ENCODE results near the gene MTUS2. TPM values are rescaled to one million over a fixed set of nuclear protein-coding genes. Genes with fewer than 3 reads are reported as not detected.

MTUS2 gene
- total and polyA plus RNA-seq, 2 of the 8 experiments (the other 6 are each of a cell fraction or from before 2014, with no cell fraction given) = 0.18 to 0.80 TPM

DNA sequence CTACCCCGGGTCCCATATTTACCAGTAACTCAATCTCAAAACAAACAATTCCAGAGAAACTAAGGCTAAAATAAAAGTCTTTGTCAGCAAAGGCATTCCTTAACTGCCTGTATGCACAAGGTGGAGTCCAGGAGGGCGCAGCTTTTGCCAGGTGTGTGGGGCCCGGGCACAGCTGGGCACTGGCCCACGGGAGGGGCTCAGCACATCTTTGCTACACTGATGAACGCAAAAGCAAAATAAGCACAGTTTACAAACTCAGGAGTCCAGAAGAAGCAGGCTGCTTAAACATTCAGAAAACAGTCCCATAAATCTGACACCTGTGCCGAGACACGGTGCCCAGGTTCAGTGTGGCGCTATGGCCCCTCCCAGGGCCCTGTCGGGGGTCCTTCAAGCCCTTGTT is 704.5 kb downstream of the MTUS2 start:
- H2BK120ac ChIP-seq (replicated peaks; ENCODE audit: low read depth, low read length) = no peak overlapping the region
- DNase-seq (ENCODE audit: low read depth in 1 of 2, low spot score in 2 of 2) = no peak
- no peaks in the 10 kb centered on the region for H3K9me3 ChIP-seq (ENCODE audit: insufficient read depth in 2 of 2, low read depth in 1 of 2, low read length in 1 of 2)
- H3K27ac ChIP-seq (ENCODE audit: low read depth, low read length) = no peak overlapping the region
- H3K23ac ChIP-seq (ENCODE audit: insufficient read length) = no peak overlapping the region
- no peak overlapping the region for H2AK5ac ChIP-seq (ENCODE audit: low read depth, low read length)
- 97% methylated on average over 9 of the region's 9 CpGs; no CpG with 5 or more reads in 1 of the 2 experiments for WGBS, 2 experiments (ENCODE audit: extremely low coverage in 1 of 2, insufficient coverage in 1 of 2, insufficient read length in 1 of 2, insufficient replicate concordance in 2 of 2, low coverage in 1 of 2, low lambda C conversion rate in 2 of 2, missing lambda C conversion rate in 1 of 2)
- peaks cover 15 to 75% (median 47%) of the 10 kb centered on the region in 4 experiments for H3K36me3 ChIP-seq (ENCODE audit: control insufficient read depth in 2 of 4, insufficient read depth in 4 of 4, low read length in 3 of 4)
- no peak overlapping the region for H3K18ac ChIP-seq (ENCODE audit: extremely low read depth, low read length)
- no peak overlapping the region for H3K14ac ChIP-seq (ENCODE audit: insufficient read length)
- H3K4me2 ChIP-seq (ENCODE audit: insufficient read depth in 1 of 2, low read depth in 2 of 2, low read length in 2 of 2) = no peak overlapping the region
- CTCF ChIA-PET (ENCODE audit: partially characterized antibody) = interaction anchor here (1.0 kb wide), 1 partner anchor 10 kb away, joined by 3 read pairs; no protein-coding TSS in a partner anchor
- H3K27me3 ChIP-seq (replicated peaks in 1 of 4; ENCODE audit: control insufficient read depth in 3 of 4, extremely low read depth in 1 of 4, insufficient read depth in 3 of 4, low read length in 3 of 4) = no peaks in the 10 kb centered on the region
- no peak overlapping the region for H2BK20ac ChIP-seq (ENCODE audit: low read length)
- peaks cover 7% of the 10 kb centered on the region; the same call in 1 of the 2 replicates for H3K79me1 ChIP-seq (ENCODE audit: low read depth, low read length)
- H4K20me1 ChIP-seq (replicated peaks in 1 of 2; ENCODE audit: control insufficient read depth in 1 of 2, insufficient read depth in 2 of 2, low read length in 2 of 2) = peaks cover 4 to 20% of the 10 kb centered on the region in 2 experiments
- no peak overlapping the region for H2BK12ac ChIP-seq (ENCODE audit: low read depth, low read length)
- H4K8ac ChIP-seq (ENCODE audit: extremely low read depth, insufficient read depth, low read length) = no peak overlapping the region
- H2AFZ ChIP-seq (ENCODE audit: low read length) = no peak overlapping the region
- POLR2A ChIA-PET (ENCODE audit: partially characterized antibody) = interaction anchor here (0.6 kb wide), 1 partner anchor 11 kb away, joined by 3 read pairs; no protein-coding TSS in a partner anchor
- no peak overlapping the region for H3K4me3 ChIP-seq (ENCODE audit: extremely low read depth in 1 of 4, insufficient read depth in 2 of 4, low read depth in 3 of 4, low read length in 4 of 4)
- H2BK15ac ChIP-seq (ENCODE audit: low read length) = no peak overlapping the region
- H3K79me2 ChIP-seq (ENCODE audit: control insufficient read depth in 1 of 2, insufficient read depth in 2 of 2, low read length in 2 of 2) = peaks cover 0 to 13% of the 10 kb centered on the region in 2 experiments; a peak in 1 of 4 replicates
- H3K9ac ChIP-seq (replicated peaks in 1 of 4; ENCODE audit: extremely low read depth in 1 of 4, low read depth in 3 of 4, low read length in 3 of 4) = no peak overlapping the region
- H3K4ac ChIP-seq (replicated peaks; ENCODE audit: insufficient read length, low read depth, low read length) = no peak overlapping the region
- no peak overlapping the region for H3K56ac ChIP-seq (replicated peaks; ENCODE audit: insufficient read length, low read depth, low read length)
- H3K23me2 ChIP-seq (ENCODE audit: low read depth, low read length) = peaks cover 4% of the 10 kb centered on the region; the same call in 1 of the 2 replicates
- TF ChIP-seq KDM4A (IDR thresholded peaks at IDR 0.05; ENCODE audit: low read depth, low read length, severe bottlenecking) = no peak
- TF ChIP-seq SAP30 (IDR thresholded peaks at IDR 0.05; ENCODE audit: insufficient read depth, insufficient replicate concordance, low read length) = no peak
- TF ChIP-seq BACH1 (IDR thresholded peaks at IDR 0.05; ENCODE audit: low read length) = no peak
- no peak for TF ChIP-seq KDM5A (IDR thresholded peaks at IDR 0.05; ENCODE audit: low read length)
- no peak for TF ChIP-seq SP4 (IDR thresholded peaks at IDR 0.05; ENCODE audit: low read length)
- no peak for TF ChIP-seq FOSL1 (IDR thresholded peaks at IDR 0.05; ENCODE audit: insufficient read depth, low read depth, low read length)
- TF ChIP-seq RXRA (IDR thresholded peaks at IDR 0.05; ENCODE audit: insufficient read depth, low read depth, low read length) = no peak
- no peak overlapping the region for H4K5ac ChIP-seq (ENCODE audit: insufficient read length, low read depth, low read length)
- no peaks in the 10 kb centered on the region for H3K4me1 ChIP-seq (replicated peaks in 1 of 4; ENCODE audit: control insufficient read depth in 3 of 4, insufficient read depth in 4 of 4, low read length in 3 of 4)
- no peak for FAIRE-seq
- no peak overlapping the region for H2BK5ac ChIP-seq (ENCODE audit: low read depth, low read length)
- H4K91ac ChIP-seq (replicated peaks; ENCODE audit: insufficient read length, low read length) = no peak overlapping the region
